Measurements from ENCODE around the gene KIAA1614.
A peak's percentile ranks its signal among the peaks of the same experiment; 100 is the strongest.

The KIAA1614 gene

GRCh38 chr1:180926164-180926981, 13.7 kb downstream of the KIAA1614 start:
- DNase-seq (ENCODE audit: low spot score) = peak; percentile 53

DNA sequence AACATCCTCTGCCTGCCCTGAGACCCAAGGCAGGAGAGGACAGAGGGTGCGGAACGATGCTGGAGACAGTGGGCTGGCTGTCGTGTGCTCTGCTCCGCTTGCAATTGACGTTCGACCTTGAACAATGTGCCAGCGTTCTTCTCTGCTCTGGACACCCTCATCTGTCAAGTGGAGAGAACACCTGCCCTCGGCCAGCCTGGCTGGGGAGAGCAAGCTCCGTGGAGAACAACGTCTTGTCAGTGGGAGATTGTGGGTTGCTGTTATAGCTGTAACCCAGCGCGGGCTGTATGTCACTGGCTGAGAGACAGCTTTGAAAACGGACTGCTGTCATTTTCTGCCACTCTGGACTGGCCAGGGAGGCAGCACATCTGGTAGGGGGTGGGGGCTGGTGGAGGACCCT, 14.7 kb downstream of the KIAA1614 start:
- DNase-seq (ENCODE audit: low spot score) = no peak

- no peak for DNase-seq (ENCODE audit: low spot score)
Observed at GRCh38 chr1:180927841-180928240, 15.1 kb downstream of the KIAA1614 start.

GRCh38 chr1:180928331-180929230, 15.9 kb downstream of the KIAA1614 start:
- DNase-seq (ENCODE audit: low spot score) = peak; percentile 30

- DNase-seq (ENCODE audit: low spot score) = no peak
Observed at GRCh38 chr1:180929389-180929788, 16.7 kb downstream of the KIAA1614 start.

DNA sequence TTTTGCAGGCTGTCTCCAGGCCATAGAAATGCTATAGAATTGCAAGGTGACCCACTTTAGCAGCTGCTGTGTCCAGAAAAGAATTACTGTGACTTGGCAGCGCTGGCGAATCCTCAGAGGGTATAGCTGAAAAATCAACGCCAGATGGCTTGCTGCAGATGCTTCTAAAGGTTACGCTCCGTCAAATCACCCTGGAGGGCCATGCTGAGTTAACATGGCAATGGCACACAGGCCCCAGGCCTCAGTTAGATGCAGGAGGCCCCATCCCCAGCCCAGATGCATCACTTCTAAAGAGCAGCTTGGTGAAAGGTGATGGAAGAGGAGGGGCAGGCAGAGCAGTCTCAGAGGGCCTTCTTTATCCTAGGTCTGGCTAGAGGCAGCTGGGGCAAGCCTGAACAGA, 18.0 kb downstream of the KIAA1614 start:
- no peak for DNase-seq (ENCODE audit: low spot score)

GRCh38 chr1:180931529-180931928, 18.8 kb downstream of the KIAA1614 start:
- no peak for DNase-seq (ENCODE audit: low spot score)

- no peak for DNase-seq (ENCODE audit: low spot score)
Observed at GRCh38 chr1:180932378-180932777, 19.7 kb downstream of the KIAA1614 start.

GRCh38 chr1:180933141-180933540, 20.4 kb downstream of the KIAA1614 start:
- DNase-seq (ENCODE audit: low spot score) = no peak

- DNase-seq (ENCODE audit: low spot score) = no peak
Observed at GRCh38 chr1:180934563-180934962, 21.9 kb downstream of the KIAA1614 start.

- no peak for DNase-seq (ENCODE audit: low spot score)
Observed at GRCh38 chr1:180935326-180936109, 22.8 kb downstream of the KIAA1614 start.

GRCh38 chr1:180936110-180937011, 23.7 kb downstream of the KIAA1614 start:
- DNase-seq (ENCODE audit: low spot score) = no peak

GRCh38 chr1:180937012-180937372, 24.3 kb downstream of the KIAA1614 start:
- DNase-seq (ENCODE audit: low spot score) = no peak

DNA sequence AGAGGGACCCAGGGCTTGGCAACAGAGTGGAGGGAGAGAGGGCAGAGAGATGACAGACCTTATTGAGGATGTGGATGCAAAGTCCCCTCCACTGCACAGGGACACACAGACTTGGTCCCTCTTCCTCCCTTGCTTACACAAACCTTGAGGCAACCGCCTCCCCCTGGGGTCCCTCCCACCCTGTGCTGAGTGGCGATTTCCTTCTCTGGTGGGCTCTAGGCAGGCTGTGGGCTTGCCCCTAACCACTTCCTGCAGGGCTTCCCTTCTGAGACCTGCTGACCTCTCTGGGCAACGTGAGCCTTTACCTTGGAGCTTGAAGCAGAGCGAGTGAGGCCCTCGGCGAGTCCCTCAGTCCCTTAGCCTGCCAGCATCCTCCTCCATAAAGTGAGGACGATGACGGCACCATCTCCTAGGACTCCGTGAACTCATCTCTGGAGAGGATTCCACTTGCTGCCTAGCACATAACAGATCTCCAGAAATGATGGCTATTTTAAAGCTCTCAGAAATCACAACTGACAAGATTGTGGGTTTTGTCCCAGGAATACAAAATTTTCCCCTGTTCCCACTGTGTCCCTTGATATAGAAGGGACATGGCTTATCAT, 25.0 kb downstream of the KIAA1614 start:
- DNase-seq (ENCODE audit: low spot score) = no peak

GRCh38 chr1:180939073-180939710, 26.5 kb downstream of the KIAA1614 start:
- DNase-seq (ENCODE audit: low spot score) = no peak

GRCh38 chr1:180939711-180940103, 27.0 kb downstream of the KIAA1614 start:
- no peak for DNase-seq (ENCODE audit: low spot score)

- DNase-seq (ENCODE audit: low spot score) = no peak
Observed at GRCh38 chr1:180940445-180940844, 27.7 kb downstream of the KIAA1614 start.

DNA sequence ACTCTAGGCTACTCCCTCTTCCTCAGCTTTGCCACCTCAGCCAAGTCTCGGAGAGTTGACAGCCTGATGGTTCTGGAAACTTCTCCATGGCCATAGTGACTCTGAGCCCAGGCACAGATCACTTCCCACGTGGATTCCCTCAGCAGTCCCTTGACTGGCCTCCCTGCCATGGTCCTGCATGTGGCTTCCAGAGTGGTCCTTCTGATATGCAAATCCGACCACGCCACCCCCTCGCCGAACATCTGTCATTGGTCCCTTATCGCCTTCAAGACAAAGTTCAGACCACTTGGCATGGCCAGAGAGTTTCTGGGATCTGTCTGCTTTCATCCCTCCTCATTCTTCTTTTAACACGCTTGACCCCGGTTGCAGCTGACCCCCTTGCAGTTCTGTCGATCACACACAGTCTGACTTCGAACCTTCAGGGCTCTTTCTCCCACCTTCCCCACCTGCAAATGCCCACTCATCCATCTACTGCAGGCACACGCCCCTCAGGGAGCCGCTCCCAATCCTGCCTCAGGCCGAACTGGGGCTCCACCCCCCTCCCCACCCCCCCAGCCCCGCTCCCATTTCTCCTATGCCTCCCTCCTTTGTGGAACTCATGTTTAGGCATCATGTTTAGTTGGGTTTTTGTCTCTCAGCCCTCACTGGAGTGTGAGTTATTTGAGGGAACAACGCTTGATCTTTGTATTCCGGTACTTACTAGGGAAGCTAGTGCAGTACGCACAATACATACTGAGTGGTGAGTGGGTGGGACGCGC, 29.0 kb downstream of the KIAA1614 start:
- DNase-seq (ENCODE audit: low spot score) = no peak

GRCh38 chr1:180945151-180945550, 32.5 kb downstream of the KIAA1614 start:
- DNase-seq (ENCODE audit: low spot score) = no peak

DNA sequence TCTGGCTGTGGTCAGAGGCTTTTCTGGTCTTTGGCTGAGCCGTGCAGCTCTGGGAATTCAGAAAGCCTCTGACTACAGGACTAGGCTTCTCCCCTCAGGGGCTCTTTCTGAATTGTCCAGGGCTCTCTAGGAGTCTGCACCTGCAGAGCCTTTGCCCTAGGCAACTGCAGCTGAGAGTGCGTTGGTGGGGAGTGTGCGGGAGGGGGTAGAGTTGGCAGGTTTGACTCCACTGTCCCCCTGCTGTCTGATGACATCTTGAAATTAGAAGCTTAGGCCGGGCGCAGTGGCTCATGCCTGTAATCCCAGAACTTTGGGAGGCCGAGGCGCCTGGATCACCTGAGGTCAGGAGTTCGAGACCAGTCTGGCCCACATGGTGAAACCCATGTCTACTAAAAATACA, 32.9 kb downstream of the KIAA1614 start:
- DNase-seq (ENCODE audit: low spot score) = no peak

Measured in COLO829 (cell line).